HG02885 (cell line): Measurements from ENCODE around the gene CD44.
"Not testable (repeated sequence)": the region's sequence is repeated elsewhere in the genome, so short reads cannot be mapped to it uniquely, and the experiment has no call there.

Experiments used
- ATAC-seq: cut with Tn5 transposase; IDR thresholded peaks from one replicate; pipeline ENCODE4 v1.9.1; 2021; ENCODE audit warnings: mild to moderate bottlenecking; ENCODE audit not compliant: unreplicated experiment, poor library complexity

CD44 gene

GRCh38 chr11:35204614-35205013 lies 65.6 kb downstream of the CD44 start:
- ATAC-seq = no peak

- no peak for ATAC-seq
These were observed 67.6 kb downstream of the CD44 start for GRCh38 chr11:35206616-35207015.

- ATAC-seq = no peak
These were observed 68.8 kb downstream of the CD44 start for GRCh38 chr11:35207471-35208403.

- ATAC-seq = no peak
These were observed 69.8 kb downstream of the CD44 start for GRCh38 chr11:35208795-35209194.

- ATAC-seq = no peak
These were observed 72.0 kb downstream of the CD44 start for GRCh38 chr11:35210876-35211546.

- no peak for ATAC-seq
These were observed 73.0 kb downstream of the CD44 start for GRCh38 chr11:35211952-35212351.

GRCh38 chr11:35214226-35214770 lies 75.3 kb downstream of the CD44 start:
- no peak for ATAC-seq

GRCh38 chr11:35214792-35215193 lies 75.8 kb downstream of the CD44 start:
- ATAC-seq = no peak

GRCh38 chr11:35215945-35216344 lies 77.0 kb downstream of the CD44 start:
- no peak for ATAC-seq

GRCh38 chr11:35216962-35217678 lies 78.1 kb downstream of the CD44 start:
- peak; percentile 39 for ATAC-seq

GRCh38 chr11:35218956-35219355 lies 80.0 kb downstream of the CD44 start:
- ATAC-seq = no peak

- no peak for ATAC-seq
These were observed 84.4 kb downstream of the CD44 start for GRCh38 chr11:35223371-35223796.

- no peak for ATAC-seq
These were observed 85.0 kb downstream of the CD44 start for GRCh38 chr11:35223991-35224390.

GRCh38 chr11:35225946-35226520 lies 87.1 kb downstream of the CD44 start:
- ATAC-seq = no peak

GRCh38 chr11:35226756-35227155 lies 87.8 kb downstream of the CD44 start:
- not testable (repeated sequence) for ATAC-seq

GRCh38 chr11:35227576-35228327 lies 88.8 kb downstream of the CD44 start:
- ATAC-seq = no peak

- ATAC-seq = no peak
These were observed 89.4 kb downstream of the CD44 start for GRCh38 chr11:35228328-35228725.

- ATAC-seq = no peak
These were observed 91.4 kb downstream of the CD44 start for GRCh38 chr11:35230388-35230787.

- no peak for ATAC-seq
These were observed 92.3 kb downstream of the CD44 start for GRCh38 chr11:35231076-35231860.
